SKM-1 (cell line): Measurements from ENCODE around the gene CMTM5.
"Not testable (repeated sequence)": the region's sequence is repeated elsewhere in the genome, so short reads cannot be mapped to it uniquely, and the experiment has no call there.

Source experiments
- DNase-seq: peaks from one replicate; lab custom pipeline; 2025; ENCODE audit not compliant: unreplicated experiment; lab: John Stamatoyannopoulos, UW

Gene CMTM5

DNA sequence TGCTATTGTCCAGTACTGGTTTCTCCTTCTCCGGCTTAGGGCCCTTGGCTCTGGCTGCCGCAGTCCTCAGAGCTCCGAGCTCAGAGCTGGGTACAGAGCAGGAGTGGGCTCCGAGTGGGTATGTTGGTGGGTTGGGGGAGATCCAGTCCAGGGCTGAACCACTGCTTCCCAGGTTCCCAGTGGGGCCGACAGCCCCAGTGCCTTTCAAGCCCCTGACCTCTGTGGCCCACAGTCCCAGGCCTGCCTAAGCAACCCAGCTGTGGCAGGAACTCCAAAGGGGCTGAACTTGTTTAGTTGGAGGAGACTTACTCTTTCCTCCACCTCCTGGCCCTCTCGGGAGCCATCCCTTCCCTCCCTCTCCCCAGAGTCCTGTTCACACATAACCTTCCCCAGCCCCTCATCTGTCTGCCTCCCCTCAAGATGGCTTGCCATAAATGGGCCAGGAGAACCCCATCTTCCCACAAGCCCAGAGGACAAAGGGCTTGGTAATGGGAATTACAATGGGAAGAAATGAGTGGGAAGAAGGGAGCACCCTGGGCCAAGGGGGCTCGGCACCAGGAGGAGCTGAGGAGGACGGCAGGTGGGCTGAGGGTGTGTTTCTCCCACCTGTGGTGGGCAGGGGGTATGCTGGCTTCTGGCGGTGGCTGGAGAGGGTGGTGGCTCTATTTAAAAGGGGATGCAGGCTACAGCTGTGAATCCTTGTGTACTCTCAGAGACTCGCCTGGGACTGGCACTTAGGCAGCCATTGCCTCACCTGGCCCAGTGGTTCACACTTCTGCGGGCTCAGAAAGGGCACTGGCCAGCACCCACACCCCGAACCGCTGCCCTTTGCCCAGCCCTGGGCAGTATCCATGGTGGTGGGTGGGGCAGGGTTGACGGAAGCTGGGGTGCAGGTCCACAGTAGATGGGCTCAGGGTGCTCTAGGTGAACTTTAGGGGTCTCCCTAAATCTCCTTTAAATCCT is 35.0 kb downstream of the CMTM5 start:
- DNase-seq: no peak

DNA sequence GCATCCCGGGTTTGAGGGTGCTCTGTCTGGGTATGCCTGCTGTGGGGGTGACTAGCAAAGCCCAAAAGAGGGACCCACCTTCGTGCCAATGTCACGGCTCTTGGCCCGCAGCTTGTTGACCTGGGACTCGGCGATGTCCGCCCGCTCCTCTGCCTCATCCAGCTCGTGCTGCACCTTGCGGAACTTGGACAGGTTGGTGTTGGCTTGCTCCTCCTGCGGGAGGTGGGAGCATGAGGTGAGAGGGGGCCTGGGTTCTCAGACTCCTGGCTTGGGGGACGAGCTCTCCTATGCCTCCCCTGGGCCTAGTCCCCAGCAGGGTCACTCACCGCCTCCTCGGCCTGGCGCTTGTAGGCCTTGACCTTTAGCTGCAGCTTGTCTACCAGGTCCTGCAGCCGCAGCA is 36.8 kb downstream of the CMTM5 start:
- no peak for DNase-seq

DNA sequence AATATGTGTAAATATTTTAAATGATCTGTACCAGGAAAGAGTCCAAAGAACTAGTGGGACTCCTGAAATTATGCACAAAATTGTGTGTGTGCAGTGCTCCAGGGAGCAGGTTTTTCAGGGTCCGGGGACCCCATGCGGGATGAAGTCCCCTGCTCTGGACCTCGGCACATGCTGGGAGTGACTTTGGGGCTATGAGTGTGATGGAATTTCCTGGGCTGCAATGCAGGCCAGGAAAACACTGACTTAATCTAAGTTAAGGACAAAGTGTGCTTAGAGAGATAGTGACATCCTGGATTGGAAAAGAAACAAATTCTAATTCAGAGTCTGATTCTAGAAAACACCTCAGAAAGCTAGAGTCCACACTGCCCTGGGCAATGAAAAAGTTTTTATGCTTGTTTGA is 37.4 kb downstream of the CMTM5 start:
- DNase-seq: no peak

DNA sequence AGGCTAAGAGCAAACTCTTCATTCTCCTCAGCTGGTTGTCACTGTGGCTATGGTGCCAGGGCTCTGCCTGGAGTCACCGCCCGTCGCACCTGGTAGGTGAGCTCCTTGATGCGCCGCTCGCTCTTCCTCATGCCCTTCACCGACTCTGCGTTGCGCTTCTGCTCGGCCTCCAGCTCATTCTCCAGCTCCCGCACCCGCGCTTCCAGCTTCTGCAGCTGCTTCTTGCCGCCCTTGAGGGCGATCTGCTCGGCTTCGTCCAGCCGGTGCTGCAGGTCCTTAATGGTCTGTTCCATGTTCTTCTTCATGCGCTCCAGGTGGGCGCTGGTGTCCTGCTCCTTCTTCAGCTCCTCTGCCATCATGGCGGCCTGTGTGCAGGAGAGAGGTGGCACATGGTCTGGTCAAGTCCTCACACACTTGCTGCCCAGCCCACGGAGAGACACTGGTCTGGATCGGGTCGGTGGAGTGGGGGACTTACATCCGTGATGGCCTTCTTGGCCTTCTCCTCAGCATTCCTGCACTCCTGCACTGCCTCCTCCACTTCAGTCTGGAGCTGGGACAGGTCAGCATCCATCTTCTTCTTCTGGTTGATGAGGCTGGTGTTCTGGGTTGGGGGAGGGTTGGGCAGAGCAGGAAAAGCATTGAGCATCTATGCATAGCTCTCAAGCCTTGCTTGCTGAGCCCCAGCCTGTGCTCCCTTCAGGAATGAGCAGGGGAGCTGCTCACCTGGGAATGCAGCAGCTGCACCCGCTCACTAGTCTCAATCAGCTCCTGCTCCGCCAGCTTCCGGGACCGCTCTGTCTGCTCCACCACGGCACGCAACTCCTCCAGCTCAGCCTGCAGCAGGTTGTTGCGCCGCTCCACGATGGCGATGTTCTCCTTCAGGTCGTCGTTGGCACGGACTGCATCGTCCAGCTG is 38.3 kb downstream of the CMTM5 start:
- DNase-seq: no peak

DNA sequence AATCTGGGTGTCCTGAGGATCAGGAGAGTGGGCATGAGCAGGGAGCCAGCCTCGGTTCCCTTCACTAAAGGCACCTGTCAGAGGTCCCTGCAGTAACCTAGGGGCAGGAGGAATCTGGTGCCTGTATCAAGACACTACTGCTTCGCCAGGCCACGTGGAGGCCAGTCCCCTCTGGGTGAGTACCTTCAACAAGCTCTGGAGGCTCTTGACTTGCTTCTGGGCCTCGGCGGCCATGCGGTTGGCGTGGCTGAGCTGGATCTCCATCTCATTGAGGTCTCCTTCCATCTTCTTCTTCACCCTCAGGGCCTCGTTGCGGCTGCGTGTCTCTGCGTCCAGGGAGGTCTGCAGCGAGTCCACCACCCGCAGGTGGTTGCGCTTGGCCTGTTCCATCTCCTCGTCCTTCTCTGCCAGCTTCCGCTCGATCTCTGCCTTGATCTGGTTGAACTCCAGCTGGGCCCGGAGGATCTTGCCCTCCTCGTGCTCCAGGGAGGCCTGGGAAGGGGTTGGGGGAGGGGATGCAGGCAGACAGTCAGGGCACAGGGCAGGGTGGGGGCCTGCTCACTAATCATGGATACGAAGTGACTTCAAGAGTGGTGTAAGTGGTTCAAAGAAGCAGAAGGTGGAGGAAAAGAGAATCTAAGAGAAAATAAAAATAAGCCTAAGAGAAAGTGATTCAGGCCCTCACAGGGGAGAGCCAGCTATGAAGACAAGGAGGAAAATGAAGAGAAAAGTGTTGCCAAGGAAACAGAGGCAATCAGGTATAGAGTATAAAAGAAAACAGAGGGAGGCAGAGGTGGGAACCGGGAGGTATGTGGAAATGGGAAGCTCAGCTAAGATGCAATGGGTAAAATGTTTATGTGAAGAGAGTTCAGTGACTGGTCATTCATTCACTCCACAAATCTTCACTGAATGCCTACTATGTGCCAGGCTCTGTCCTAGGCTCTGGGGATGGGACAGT is 39.3 kb downstream of the CMTM5 start:
- no peak for DNase-seq

DNA sequence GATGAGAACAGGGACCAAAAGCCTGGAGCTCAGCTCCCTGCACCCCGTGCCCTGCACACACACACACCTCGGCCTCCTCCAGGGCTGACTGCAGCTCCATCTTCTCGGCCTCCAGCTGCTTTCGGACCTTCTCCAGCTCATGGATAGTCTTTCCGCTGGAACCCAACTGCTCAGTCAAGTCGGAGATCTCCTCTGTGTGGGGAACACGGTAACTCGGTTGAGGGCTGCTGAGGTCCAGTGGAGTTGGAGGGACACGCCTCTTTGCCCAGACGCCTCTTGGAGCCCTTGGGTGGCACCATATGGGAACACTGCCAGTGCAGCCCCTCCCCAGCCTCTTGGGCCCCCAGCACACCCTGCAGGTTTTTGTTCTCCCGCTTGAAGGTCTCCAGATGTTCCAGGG is 40.0 kb downstream of the CMTM5 start:
- no peak for DNase-seq

DNA sequence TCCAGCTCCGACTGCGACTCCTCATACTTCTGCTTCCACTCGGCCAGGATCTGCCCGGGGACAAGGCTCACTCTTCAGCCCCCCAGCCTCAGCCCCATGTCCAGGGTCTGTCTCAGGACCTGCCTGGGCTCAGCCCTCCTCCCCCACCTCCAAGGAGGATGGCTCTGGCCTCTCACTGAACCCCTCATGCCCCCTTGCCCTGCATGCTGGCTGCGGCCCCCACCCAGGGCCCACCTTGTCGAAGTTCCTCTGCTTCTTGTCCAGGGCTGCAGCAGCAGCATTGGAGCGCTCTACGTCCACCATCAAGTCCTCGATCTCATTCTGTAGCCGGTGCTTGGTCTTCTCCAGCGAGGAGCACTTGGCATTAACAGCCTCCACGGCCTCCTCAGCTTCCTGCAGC is 40.4 kb downstream of the CMTM5 start:
- DNase-seq: not testable (repeated sequence)

DNA sequence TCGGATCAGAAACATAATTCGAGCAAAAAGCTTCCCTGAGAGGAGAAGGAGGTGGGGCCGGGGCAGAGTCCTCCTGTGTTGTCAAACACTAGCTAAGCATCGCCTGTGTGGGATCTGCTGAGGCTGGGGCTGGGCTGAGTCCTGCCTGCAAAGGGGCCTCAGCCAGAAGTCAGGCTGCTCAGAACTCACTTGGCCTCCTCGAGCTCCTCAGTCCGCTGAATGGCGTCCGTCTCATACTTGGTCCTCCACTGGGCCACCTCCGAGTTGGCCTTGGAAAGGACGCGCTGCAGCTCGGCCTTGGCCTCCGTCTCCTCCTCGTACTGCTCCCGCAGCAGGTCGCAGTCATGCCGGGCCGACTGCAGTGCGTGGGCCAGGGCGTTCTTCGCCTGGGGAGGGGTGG is 41.2 kb downstream of the CMTM5 start:
- no peak for DNase-seq

DNA sequence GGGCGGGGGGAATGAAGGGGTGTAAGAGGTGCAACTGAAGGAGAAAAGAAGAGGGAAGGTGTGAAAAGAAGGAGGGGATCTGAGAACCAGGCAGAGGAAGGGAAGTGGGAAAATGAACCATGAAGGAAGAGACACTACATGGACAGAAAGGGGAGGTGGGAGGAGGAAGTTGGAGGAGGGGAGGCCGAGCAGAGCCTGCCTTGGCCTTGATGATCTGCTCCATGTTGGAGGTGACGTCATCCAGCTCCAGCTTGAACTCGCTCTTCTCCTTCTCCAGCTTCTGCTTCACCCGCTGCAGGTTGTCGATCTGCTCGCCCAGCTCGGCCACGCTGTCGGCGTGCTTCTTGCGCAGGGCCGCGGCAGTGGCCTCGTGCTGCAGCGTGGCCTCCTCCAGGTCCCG is 42.8 kb downstream of the CMTM5 start:
- DNase-seq: not testable (repeated sequence)

DNA sequence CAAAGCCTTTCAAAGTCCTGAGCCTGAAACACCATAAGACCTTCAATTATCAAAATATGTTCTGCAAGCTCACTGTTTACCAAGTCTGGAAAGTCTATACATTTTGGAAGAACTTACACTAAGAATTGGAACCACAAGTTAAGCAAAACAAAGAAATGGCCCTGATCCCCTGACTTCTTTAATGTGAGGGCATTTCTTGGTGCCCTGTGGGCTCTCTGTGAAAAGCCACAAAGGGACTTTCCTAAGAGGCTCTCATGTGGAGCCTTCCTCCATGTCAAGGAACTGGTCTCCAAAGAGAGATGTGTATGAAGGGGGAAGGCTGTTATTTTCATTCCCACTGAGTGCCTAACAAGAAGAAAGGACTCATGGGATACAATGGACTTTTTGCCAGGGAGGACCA is 44.7 kb downstream of the CMTM5 start:
- no peak for DNase-seq

DNA sequence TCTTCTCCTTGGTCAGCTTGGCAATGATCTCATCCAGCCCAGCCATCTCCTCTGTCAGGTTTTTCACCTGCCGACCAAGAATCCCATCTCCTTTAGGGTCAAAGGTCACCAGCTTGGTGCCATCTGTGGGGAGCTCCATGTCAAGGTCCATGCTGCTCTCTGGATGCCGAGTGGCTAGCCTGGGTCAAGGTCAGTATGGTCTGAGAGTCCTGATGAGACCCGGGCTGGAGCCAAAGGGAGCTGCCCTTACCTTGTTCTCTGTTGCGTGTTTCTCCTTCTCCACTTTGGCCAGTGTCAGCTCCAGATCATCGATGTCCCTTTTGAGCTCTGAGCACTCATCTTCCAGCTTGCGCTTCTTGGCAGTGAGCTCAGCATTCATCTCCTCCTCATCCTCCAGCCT is 46.8 kb downstream of the CMTM5 start:
- DNase-seq: no peak

DNA sequence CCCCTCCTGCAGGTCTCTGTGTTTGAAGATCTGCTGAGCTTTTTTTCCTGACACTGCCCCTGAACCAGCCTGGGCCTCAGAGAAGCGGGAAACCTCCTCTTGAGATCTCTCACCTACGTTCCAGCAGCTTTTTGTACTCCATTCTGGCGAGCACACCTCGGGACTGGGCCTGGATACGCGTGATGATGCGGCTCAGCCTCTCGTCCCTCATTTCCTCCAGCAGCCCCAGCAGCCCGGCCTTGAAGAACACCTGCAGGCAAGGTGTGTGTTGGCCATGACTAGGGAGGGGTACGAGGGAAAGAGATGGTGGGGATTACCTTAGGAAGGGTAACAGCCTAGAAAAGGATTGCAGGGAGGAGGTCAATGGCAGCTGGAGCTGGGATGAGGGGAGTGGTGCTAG is 48.3 kb downstream of the CMTM5 start:
- DNase-seq: no peak

DNA sequence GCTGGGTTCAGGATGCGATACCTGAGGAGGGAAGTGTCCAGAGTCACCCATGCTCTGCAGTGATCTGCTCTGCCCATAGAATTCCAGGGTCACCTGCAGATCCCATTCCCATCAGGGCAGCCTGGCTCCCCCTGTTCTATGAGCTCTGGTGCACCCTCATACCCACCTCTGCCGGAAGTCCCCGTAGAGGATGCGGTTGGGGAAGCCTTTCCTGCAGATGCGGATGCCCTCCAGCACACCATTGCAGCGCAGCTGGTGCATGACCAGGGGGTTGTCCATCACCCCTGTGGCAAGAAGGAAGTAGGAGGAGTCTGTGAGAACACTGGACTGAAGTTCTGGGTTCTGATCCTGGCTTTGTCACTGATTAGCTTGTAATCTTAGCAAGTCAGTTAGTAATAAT is 49.0 kb downstream of the CMTM5 start:
- DNase-seq: not testable (repeated sequence)

DNA sequence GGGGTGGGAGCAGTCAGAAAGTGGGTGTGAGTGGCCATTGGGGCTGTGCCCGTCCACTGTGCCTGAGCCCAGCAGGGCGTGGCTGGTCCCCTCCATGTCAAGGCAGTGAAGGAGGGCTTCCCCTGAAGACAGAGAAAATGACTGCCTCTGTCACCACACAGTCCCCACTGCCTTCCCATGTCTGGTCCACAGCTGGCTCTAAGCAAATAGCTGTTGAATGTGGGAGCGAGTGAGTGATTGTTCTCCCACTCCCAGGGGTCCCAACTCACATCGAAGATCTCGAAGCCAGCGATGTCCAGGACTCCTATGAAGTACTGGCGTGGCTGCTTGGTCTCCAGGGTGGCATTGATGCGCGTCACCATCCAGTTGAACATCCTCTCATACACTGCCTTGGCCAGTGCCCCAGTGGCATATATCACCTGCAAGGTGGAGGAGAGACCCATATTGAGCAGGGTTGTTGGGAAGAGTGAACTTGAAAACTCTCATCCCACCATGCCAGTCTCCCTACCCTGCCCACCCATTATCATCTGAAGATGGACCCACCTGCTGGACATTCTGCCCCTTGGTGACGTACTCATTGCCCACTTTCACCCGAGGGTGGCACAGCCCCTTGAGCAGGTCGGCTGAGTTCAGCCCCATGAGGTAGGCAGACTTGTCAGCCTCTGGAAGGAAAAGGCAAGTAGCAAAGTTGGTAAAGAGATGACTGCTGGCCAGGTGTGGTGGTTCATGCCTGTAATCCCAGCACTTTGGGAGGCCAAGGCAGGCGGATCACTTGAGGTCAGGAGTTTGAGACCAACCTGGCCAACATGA is 52.0 kb downstream of the CMTM5 start:
- no peak for DNase-seq
